Measurements from ENCODE around the gene MRTFA.
"Not testable (repeated sequence)": the region's sequence is repeated elsewhere in the genome, so short reads cannot be mapped to it uniquely, and the experiment has no call there.

MRTFA gene

GRCh38 chr22:40399621-40400020 lies 236.9 kb downstream of the MRTFA start:
- DNase-seq (ENCODE audit: low read depth, low spot score), result no peak

GRCh38 chr22:40397396-40397795 lies 239.1 kb downstream of the MRTFA start:
- DNase-seq (ENCODE audit: low read depth, low spot score), result peak; percentile 31

- peak; percentile 83 for DNase-seq (ENCODE audit: low read depth, low spot score)
Measured at GRCh38 chr22:40396882-40397281, 239.6 kb downstream of the MRTFA start.

- no peak for DNase-seq (ENCODE audit: low read depth, low spot score)
Measured at GRCh38 chr22:40395607-40396006, 240.9 kb downstream of the MRTFA start.

GRCh38 chr22:40394607-40395006 lies 241.9 kb downstream of the MRTFA start:
- DNase-seq (ENCODE audit: low read depth, low spot score), result no peak

- DNase-seq (ENCODE audit: low read depth, low spot score), result no peak
Measured at GRCh38 chr22:40392618-40393017, 243.9 kb downstream of the MRTFA start.

- no peak for DNase-seq (ENCODE audit: low read depth, low spot score)
Measured at GRCh38 chr22:40391417-40391816, 245.1 kb downstream of the MRTFA start.

- DNase-seq (ENCODE audit: low read depth, low spot score), result no peak
Measured at GRCh38 chr22:40388231-40388630, 248.3 kb downstream of the MRTFA start.

- DNase-seq (ENCODE audit: low read depth, low spot score), result no peak
Measured at GRCh38 chr22:40387746-40388145, 248.8 kb downstream of the MRTFA start.

GRCh38 chr22:40385036-40385782 lies 251.3 kb downstream of the MRTFA start:
- DNase-seq (ENCODE audit: low read depth, low spot score), result no peak

GRCh38 chr22:40383905-40384304 lies 252.6 kb downstream of the MRTFA start:
- peak; percentile 76 for DNase-seq (ENCODE audit: low read depth, low spot score)

GRCh38 chr22:40381461-40381860 lies 255.1 kb downstream of the MRTFA start:
- no peak for DNase-seq (ENCODE audit: low read depth, low spot score)

GRCh38 chr22:40378448-40378847 lies 258.1 kb downstream of the MRTFA start:
- DNase-seq (ENCODE audit: low read depth, low spot score), result not testable (repeated sequence)

GRCh38 chr22:40377931-40378330 lies 258.6 kb downstream of the MRTFA start:
- DNase-seq (ENCODE audit: low read depth, low spot score), result no peak

GRCh38 chr22:40376149-40376548 lies 260.4 kb downstream of the MRTFA start:
- DNase-seq (ENCODE audit: low read depth, low spot score), result no peak

GRCh38 chr22:40374567-40374966 lies 262.0 kb downstream of the MRTFA start:
- no peak for DNase-seq (ENCODE audit: low read depth, low spot score)

- no peak for DNase-seq (ENCODE audit: low read depth, low spot score)
Measured at GRCh38 chr22:40368836-40369235, 267.7 kb downstream of the MRTFA start.

- DNase-seq (ENCODE audit: low read depth, low spot score), result no peak
Measured at GRCh38 chr22:40368016-40368415, 268.5 kb downstream of the MRTFA start.

- DNase-seq (ENCODE audit: low read depth, low spot score), result no peak
Measured at GRCh38 chr22:40367342-40367741, 269.2 kb downstream of the MRTFA start.

- no peak for DNase-seq (ENCODE audit: low read depth, low spot score)
Measured at GRCh38 chr22:40366068-40366467, 270.5 kb downstream of the MRTFA start.

GRCh38 chr22:40364431-40364830 lies 272.1 kb downstream of the MRTFA start:
- DNase-seq (ENCODE audit: low read depth, low spot score), result no peak

- peak; percentile 10 for DNase-seq (ENCODE audit: low read depth, low spot score)
Measured at GRCh38 chr22:40363059-40363458, 273.5 kb downstream of the MRTFA start.

- no peak for DNase-seq (ENCODE audit: low read depth, low spot score)
Measured at GRCh38 chr22:40361100-40361499, 275.4 kb downstream of the MRTFA start.

Data from astrocyte of the hippocampus (primary cell).